H9 (cell line): Measurements from ENCODE around the gene DOCK9. TPM values are rescaled to one million over a fixed set of nuclear protein-coding genes. Genes with fewer than 3 reads are reported as not detected.

Experiments
- DNase-seq: peaks from one replicate; pipeline ENCODE4 v3.0.0-alpha.2; 2017
- H2AFZ ChIP-seq: one replicate; pipeline ENCODE4 v1.6.1; 2013; ENCODE audit warnings: mild to moderate bottlenecking, low read length, control low read depth, moderate library complexity
- H2AK5ac ChIP-seq: 2 replicates; pipeline ENCODE4 v1.6.1; 2013; ENCODE audit warnings: low read length, control low read depth, mixed read lengths; ENCODE audit not compliant: insufficient read length
- H2BK120ac ChIP-seq: one replicate; pipeline ENCODE4 v1.6.1; 2013; ENCODE audit warnings: low read depth, mild to moderate bottlenecking, low read length, control low read depth, inconsistent platforms; ENCODE audit not compliant: poor library complexity, severe bottlenecking
- H2BK12ac ChIP-seq: 2 replicates; pipeline ENCODE4 v1.6.1; 2013; ENCODE audit warnings: low read length, control low read depth, mixed read lengths, low read depth; ENCODE audit not compliant: insufficient read length
- H2BK15ac ChIP-seq: 2 replicates; pipeline ENCODE4 v1.6.1; 2013; ENCODE audit warnings: low read depth, low read length, control low read depth
- H2BK20ac ChIP-seq: one replicate; pipeline ENCODE4 v1.6.1; 2013; ENCODE audit warnings: low read depth, mild to moderate bottlenecking, low read length, control low read depth, inconsistent platforms; ENCODE audit not compliant: poor library complexity, severe bottlenecking
- H2BK5ac ChIP-seq: 2 replicates; pipeline ENCODE4 v1.6.1; 2013; ENCODE audit warnings: low read length, control low read depth, mixed read lengths; ENCODE audit not compliant: insufficient read length
- H3K14ac ChIP-seq: 2 replicates; pipeline ENCODE4 v1.6.1; 2013; ENCODE audit warnings: low read length, control low read depth; ENCODE audit not compliant: insufficient read depth
- H3K18ac ChIP-seq: 2 replicates; pipeline ENCODE4 v1.6.1; 2013; ENCODE audit warnings: low read depth, mild to moderate bottlenecking, mixed read lengths, low read length, control low read depth; ENCODE audit not compliant: insufficient read length
- H3K23ac ChIP-seq: 2 replicates; pipeline ENCODE4 v1.6.1; 2013; ENCODE audit warnings: low read length, control low read depth, mixed read lengths, low read depth; ENCODE audit not compliant: insufficient read length
- H3K23me2 ChIP-seq: 2 replicates; pipeline ENCODE4 v1.6.1; 2013; ENCODE audit warnings: low read depth, mild to moderate bottlenecking, mixed read lengths, low read length, control low read depth; ENCODE audit not compliant: insufficient read length, poor library complexity, severe bottlenecking
- H3K27ac ChIP-seq: 2 replicates; pipeline ENCODE4 v1.5.1; 2013; ENCODE audit warnings: low read length, control low read depth, mixed read lengths, low read depth; ENCODE audit not compliant: insufficient read length
- H3K27me3 ChIP-seq: 2 replicates; pipeline ENCODE4 v1.6.1; 2013; ENCODE audit warnings: low read length, control low read depth, inconsistent platforms; ENCODE audit not compliant: insufficient read depth
- H3K4ac ChIP-seq: 2 replicates; pipeline ENCODE4 v1.6.1; 2013; ENCODE audit warnings: low read depth, mild to moderate bottlenecking, control low read depth, inconsistent platforms, low read length, moderate library complexity
- H3K4me1 ChIP-seq: 2 replicates; pipeline ENCODE4 v1.6.1; 2013; ENCODE audit warnings: low read length, control low read depth, inconsistent platforms; ENCODE audit not compliant: insufficient read depth
- H3K4me2 ChIP-seq: 2 replicates; pipeline ENCODE4 v1.6.1; 2013; ENCODE audit warnings: low read length, control low read depth, mixed read lengths; ENCODE audit not compliant: insufficient read length, insufficient read depth
- H3K56ac ChIP-seq: 2 replicates; pipeline ENCODE4 v1.6.1; 2013; ENCODE audit warnings: low read depth, mild to moderate bottlenecking, mixed read lengths, low read length, control low read depth; ENCODE audit not compliant: insufficient read length
- H3K79me1 ChIP-seq: 2 replicates; pipeline ENCODE4 v1.6.1; 2013; ENCODE audit warnings: low read depth, mild to moderate bottlenecking, moderate library complexity, low read length, control low read depth, inconsistent platforms; ENCODE audit not compliant: insufficient read depth, poor library complexity, severe bottlenecking
- H3K79me2 ChIP-seq: 2 replicates; pipeline ENCODE4 v1.6.1; 2013; ENCODE audit warnings: low read length, control low read depth, inconsistent platforms; ENCODE audit not compliant: insufficient read depth
- H3K9ac ChIP-seq: 2 replicates; pipeline ENCODE4 v1.6.1; 2013; ENCODE audit warnings: low read length, control low read depth, mixed read lengths; ENCODE audit not compliant: insufficient read length; ENCODE audit errors: extremely low read depth
- H3K9me3 ChIP-seq: one replicate; pipeline ENCODE4 v1.6.1; 2013; ENCODE audit warnings: low read depth, low read length, inconsistent platforms; ENCODE audit not compliant: control insufficient read depth
- H3T11ph ChIP-seq: one replicate; pipeline ENCODE4 v1.6.1; 2013; ENCODE audit warnings: mild to moderate bottlenecking, low read length, control low read depth, inconsistent platforms
- H4K20me1 ChIP-seq: one replicate; pipeline ENCODE4 v1.6.1; 2013; ENCODE audit not compliant: control insufficient read depth, insufficient read length, insufficient read depth
- H4K5ac ChIP-seq: 2 replicates; pipeline ENCODE4 v1.6.1; 2013; ENCODE audit warnings: low read depth, mild to moderate bottlenecking, mixed read lengths, low read length, control low read depth; ENCODE audit not compliant: insufficient read length
- H4K8ac ChIP-seq: replicated peaks from 2 replicates; pipeline ENCODE4 v1.6.1; 2013; ENCODE audit warnings: low read length, control low read depth, mixed read lengths, low read depth; ENCODE audit not compliant: insufficient read length
- H4K91ac ChIP-seq: 2 replicates; pipeline ENCODE4 v1.6.1; 2013; ENCODE audit warnings: low read depth, mild to moderate bottlenecking, moderate library complexity, mixed read lengths, low read length, control low read depth; ENCODE audit not compliant: insufficient read length
- H3K27ac Mint-ChIP-seq, 3 experiments: 2 replicates in 2 of 3; 3 replicates in 1 of 3; pipeline ENCODE4 v1.8.0; 2020 to 2021; ENCODE audit warnings: mixed read lengths in 3 of 3, mild to moderate bottlenecking in 1 of 3, moderate library complexity in 1 of 3
- H3K27me3 Mint-ChIP-seq: 2 replicates; pipeline ENCODE4 v1.8.0; 2021; ENCODE audit warnings: low read depth, mild to moderate bottlenecking, moderate library complexity, mixed read lengths
- H3K36me3 Mint-ChIP-seq, 3 experiments: 2 replicates in 2 of 3; 3 replicates in 1 of 3; pipeline ENCODE4 v1.8.0; 2020 to 2021; ENCODE audit warnings: low read depth in 3 of 3, mixed read lengths in 3 of 3; ENCODE audit not compliant: insufficient read depth in 1 of 3
- H3K4me1 Mint-ChIP-seq, 2 experiments: 2 replicates each; pipeline ENCODE4 v1.8.0; 2020; ENCODE audit warnings: mixed read lengths in 2 of 2
- H3K4me3 Mint-ChIP-seq, 2 experiments: 2 replicates in 1 of 2; 3 replicates in 1 of 2; pipeline ENCODE4 v1.8.0; 2020 to 2021; ENCODE audit warnings: mild to moderate bottlenecking in 2 of 2, mixed read lengths in 2 of 2, moderate library complexity in 1 of 2
- H3K9me3 Mint-ChIP-seq, 2 experiments: 2 replicates in 1 of 2; 3 replicates in 1 of 2; pipeline ENCODE4 v1.8.0; 2020; ENCODE audit warnings: mild to moderate bottlenecking in 2 of 2, mixed read lengths in 2 of 2, moderate library complexity in 1 of 2
- CTCF ChIP-seq: fragments of 200-600 bp; sonication (generic); conservative IDR thresholded peaks from 3 replicates; pipeline ENCODE4 v1.8.0; 2021; ENCODE audit warnings: antibody characterized with exemption, mild to moderate bottlenecking
- WGBS: extraction: QIAGEN DNeasy Blood & Tissue Kit; methylation state at CpG from one replicate; pipeline ENCODE4 v1.1.7; 2013; ENCODE audit warnings: missing lambda C conversion rate, low lambda C conversion rate, mixed read lengths; ENCODE audit not compliant: insufficient read length; ENCODE audit errors: extremely low coverage; 5-methylcytosine and 5-hydroxymethylcytosine counted together
- total RNA-seq: library from RNA; stranded (reverse); gene quantifications from 2 replicates; pipeline ENCODE4 v1.2.1, GENCODE V29; 2021

DOCK9 gene
- total RNA-seq, 1 experiment from 2014 or later, result 23.0 TPM

- no peak for TF ChIP-seq CTCF
- no peak overlapping the region for H2BK120ac ChIP-seq
- WGBS, result no CpG with 5 or more reads among the region's 7 CpGs
These were observed 35.4 kb downstream of the DOCK9 start for GRCh38 chr13:98942485-98942884.

More at GRCh38 chr13:98942485-98942884, 35.4 kb downstream of the DOCK9 start:
- no peaks in the 10 kb centered on the region for H3K79me1 ChIP-seq
- H2AFZ ChIP-seq, result no peak overlapping the region
- Mint-ChIP-seq H3K36me3 (no peaks in the 10 kb centered on the region), H3K27ac (no peak overlapping the region), H3K4me1 (peaks cover 34 to 37% of the 10 kb centered on the region in 2 experiments), H3K9me3 (no peaks in the 10 kb centered on the region), H3K4me3 (no peak overlapping the region), H3K27me3 (no peaks in the 10 kb centered on the region)
- no peak overlapping the region for H3K9ac ChIP-seq
- H3K4me1 ChIP-seq, result peaks cover 3% of the 10 kb centered on the region; the same call in 1 of the 2 replicates
- no peaks in the 10 kb centered on the region for H3K9me3 ChIP-seq
- no peak overlapping the region for H3K4me2 ChIP-seq
- no peaks in the 10 kb centered on the region for H3K23me2 ChIP-seq
- H3K79me2 ChIP-seq, result no peaks in the 10 kb centered on the region
- H3K23ac ChIP-seq, result no peak overlapping the region
- no peak overlapping the region for H3K14ac ChIP-seq
- no peak overlapping the region for H3K27ac ChIP-seq
- no peak overlapping the region for H3K18ac ChIP-seq
- no peak overlapping the region for H2BK12ac ChIP-seq
- no peaks in the 10 kb centered on the region for H4K20me1 ChIP-seq
- no peak overlapping the region for H2BK20ac ChIP-seq
- H3T11ph ChIP-seq, result no peak overlapping the region
- no peak overlapping the region for H3K4ac ChIP-seq
- no peaks in the 10 kb centered on the region for H3K27me3 ChIP-seq
- no peak overlapping the region for H2AK5ac ChIP-seq
- H4K5ac ChIP-seq, result no peak overlapping the region
- no peak overlapping the region for H3K56ac ChIP-seq
- H4K8ac ChIP-seq, result no peak overlapping the region
- H2BK5ac ChIP-seq, result no peak overlapping the region
- H2BK15ac ChIP-seq, result no peak overlapping the region
- no peak for DNase-seq
- H4K91ac ChIP-seq, result no peak overlapping the region
